Activated naive CD4-positive, alpha-beta T cell treated with anti-CD3 and anti-CD28 coated beads, Interleukin-2, amount 10 ng/mL, durations not matched to agents 7 days and 5 days (primary cell): ENCODE results near the gene CLEC2D.
A peak's percentile ranks its signal among the peaks of the same experiment; 100 is the strongest.
"Not testable (repeated sequence)": the region's sequence is repeated elsewhere in the genome, so short reads cannot be mapped to it uniquely, and the experiment has no call there.

ENCODE experiments used
- CTCF ChIA-PET: fragments of 350-600 bp; sonication (Branson Sonifier 250); formaldehyde crosslinking; loops from one replicate; lab custom pipeline; 2021; ENCODE audit warnings: antibody characterized with exemption; lab: Charles Lee
- DNase-seq: peaks from one replicate; pipeline ENCODE4 v3.0.0-alpha.2; 2020
- H3K27ac Mint-ChIP-seq: one replicate; pipeline ENCODE4 v1.8.0; 2021; ENCODE audit warnings: mild to moderate bottlenecking, moderate library complexity, mixed read lengths
- H3K27me3 Mint-ChIP-seq: one replicate; pipeline ENCODE4 v1.8.0; 2021; ENCODE audit warnings: mild to moderate bottlenecking, mixed read lengths
- H3K36me3 Mint-ChIP-seq: one replicate; pipeline ENCODE4 v1.8.0; 2021; ENCODE audit warnings: mixed read lengths
- H3K4me1 Mint-ChIP-seq: one replicate; pipeline ENCODE4 v1.8.0; 2021; ENCODE audit warnings: mixed read lengths
- H3K4me3 Mint-ChIP-seq: one replicate; pipeline ENCODE4 v1.8.0; 2021; ENCODE audit warnings: mild to moderate bottlenecking, moderate library complexity, mixed read lengths
- H3K9me3 Mint-ChIP-seq: one replicate; pipeline ENCODE4 v1.8.0; 2021; ENCODE audit warnings: mixed read lengths

Gene CLEC2D

GRCh38 chr12:9669534-9669933, at the start of gene CLEC2D:
TSS of gene CLEC2D (plus strand) at chr12:9669713. CDS start at chr12:9669735, 22 bp downstream.
- DNase-seq, result peak; percentile 59
- Mint-ChIP-seq H3K27ac (peak within 1 kb of the TSS; percentile 95), H3K4me1 (peaks cover 51% of the 10 kb centered on the region), H3K27me3 (no peaks in the 10 kb centered on the region), H3K9me3 (no peaks in the 10 kb centered on the region), H3K4me3 (peak within 1 kb of the TSS; percentile 82), H3K36me3 (peaks cover 75% of the 10 kb centered on the region)
- CTCF ChIA-PET, result interaction anchor here (0.7 to 3.0 kb wide), 8 partner anchors 12 to 197 kb away, joined by 3 to 12 read pairs (median 6); no protein-coding TSS in a partner anchor

- H3K9me3 Mint-ChIP-seq, result peaks cover 24% of the 10 kb centered on the region
- CTCF ChIA-PET, result no interaction called here
- H3K27ac Mint-ChIP-seq, result no peak overlapping the region
- H3K36me3 Mint-ChIP-seq, result peaks cover 65% of the 10 kb centered on the region
- no peaks in the 10 kb centered on the region for H3K27me3 Mint-ChIP-seq
- no peak overlapping the region for H3K4me3 Mint-ChIP-seq
- peaks cover 12% of the 10 kb centered on the region for H3K4me1 Mint-ChIP-seq
- DNase-seq, result no peak
These were observed 44.5 kb upstream of the CLEC2D start for GRCh38 chr12:9625019-9625418.

GRCh38 chr12:9626291-9626690, 43.2 kb upstream of the CLEC2D start:
- Mint-ChIP-seq H3K27ac (no peak overlapping the region), H3K4me3 (no peak overlapping the region), H3K4me1 (peaks cover 12% of the 10 kb centered on the region), H3K9me3 (peaks cover 24% of the 10 kb centered on the region), H3K27me3 (no peaks in the 10 kb centered on the region), H3K36me3 (peaks cover 64% of the 10 kb centered on the region)
- DNase-seq, result no peak
- CTCF ChIA-PET, result no interaction called here

- Mint-ChIP-seq H3K4me1 (peaks cover 15% of the 10 kb centered on the region), H3K27me3 (peaks cover 2% of the 10 kb centered on the region), H3K36me3 (peaks cover 68% of the 10 kb centered on the region), H3K27ac (no peak overlapping the region), H3K4me3 (no peak overlapping the region), H3K9me3 (peaks cover 24% of the 10 kb centered on the region)
- CTCF ChIA-PET, result no interaction called here
- DNase-seq, result no peak
These were observed 42.7 kb upstream of the CLEC2D start for GRCh38 chr12:9626821-9627220.

DNA sequence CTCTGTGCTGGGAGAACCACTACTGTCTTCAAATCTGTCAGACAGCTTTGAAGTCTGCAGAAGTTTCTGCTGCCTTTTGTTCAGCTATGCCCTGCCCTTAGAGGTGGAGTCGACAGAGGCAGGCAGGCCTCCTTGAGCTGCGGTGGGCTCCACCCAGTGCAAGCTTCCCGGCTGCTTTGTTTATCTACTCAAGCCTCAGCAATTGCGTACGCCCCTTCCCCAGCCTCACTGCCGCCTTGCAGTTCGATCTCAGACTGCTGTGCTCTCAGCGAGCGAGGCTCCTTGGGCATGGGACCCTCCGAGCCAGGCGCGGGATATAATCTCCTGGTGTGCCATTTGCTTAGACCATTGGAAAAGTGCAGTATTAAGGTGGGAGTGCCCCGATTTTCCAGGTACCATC, 36.7 kb upstream of the CLEC2D start:
- peaks cover 65% of the 10 kb centered on the region for H3K36me3 Mint-ChIP-seq
- H3K4me1 Mint-ChIP-seq, result peaks cover 55% of the 10 kb centered on the region

GRCh38 chr12:9634177-9634803, 35.2 kb upstream of the CLEC2D start:
- Mint-ChIP-seq H3K4me1 (peaks cover 66% of the 10 kb centered on the region), H3K36me3 (peaks cover 67% of the 10 kb centered on the region), H3K27ac (peak overlapping the region; percentile 4), H3K9me3 (peaks cover 5% of the 10 kb centered on the region), H3K27me3 (peaks cover 4% of the 10 kb centered on the region), H3K4me3 (no peak overlapping the region)
- DNase-seq, result peak; percentile 87
- CTCF ChIA-PET, result interaction anchor here (0.7 to 7.7 kb wide), 15 partner anchors 13 to 304 kb away, joined by 3 to 83 read pairs (median 4); no protein-coding TSS in a partner anchor

More for the DNA sequence above, 36.7 kb upstream of the CLEC2D start:
- no peak overlapping the region for H3K27ac Mint-ChIP-seq
- H3K27me3 Mint-ChIP-seq, result peaks cover 4% of the 10 kb centered on the region
- peaks cover 6% of the 10 kb centered on the region for H3K9me3 Mint-ChIP-seq
- no peak overlapping the region for H3K4me3 Mint-ChIP-seq
- DNase-seq, result peak; percentile 53
- CTCF ChIA-PET, result interaction anchor here (1.1 to 7.7 kb wide), 8 partner anchors 17 to 301 kb away, joined by 3 to 83 read pairs (median 8); no protein-coding TSS in a partner anchor

DNA sequence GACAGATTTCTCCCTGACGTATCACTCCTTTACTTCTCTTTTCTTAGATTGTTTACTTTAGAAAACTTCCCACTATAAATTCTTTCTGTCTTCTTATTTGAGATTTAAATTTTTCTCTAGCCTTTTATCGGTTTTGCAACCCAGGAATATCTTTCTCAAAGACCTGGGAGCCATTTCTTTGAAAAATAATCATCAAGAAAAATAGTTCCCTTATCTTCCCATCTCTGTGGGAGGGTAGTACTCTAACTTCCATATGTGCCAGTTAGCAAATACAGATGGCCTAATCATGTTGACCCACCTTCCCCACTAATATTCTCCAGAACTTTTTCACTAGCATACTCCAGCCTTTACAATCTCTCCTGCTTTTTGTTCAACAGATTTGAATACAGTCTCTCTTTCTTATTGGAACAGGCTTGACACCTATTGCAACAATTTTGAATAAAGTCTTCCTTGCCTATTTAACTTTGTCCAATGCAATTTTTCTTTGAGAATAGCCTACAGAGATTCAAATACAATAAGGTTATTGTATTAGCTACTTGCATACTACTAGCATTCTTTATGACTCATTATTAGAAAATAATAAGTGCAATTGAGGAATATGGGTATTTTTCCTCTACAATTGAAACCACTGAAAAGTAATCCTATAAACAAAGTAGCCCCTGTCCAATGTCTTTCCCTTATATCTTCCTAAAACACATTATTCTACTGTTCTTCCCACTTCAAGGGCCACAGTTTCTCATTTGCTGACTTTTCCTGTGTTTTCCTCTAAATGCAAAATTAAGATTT, 34.4 kb upstream of the CLEC2D start:
- Mint-ChIP-seq H3K4me3 (no peak overlapping the region), H3K27me3 (peaks cover 4% of the 10 kb centered on the region), H3K9me3 (peaks cover 6% of the 10 kb centered on the region), H3K27ac (no peak overlapping the region), H3K36me3 (peaks cover 65% of the 10 kb centered on the region), H3K4me1 (peaks cover 68% of the 10 kb centered on the region)
- DNase-seq, result no peak
- CTCF ChIA-PET, result interaction anchor here (0.7 to 7.7 kb wide), 15 partner anchors 12 to 305 kb away, joined by 3 to 83 read pairs (median 4); no protein-coding TSS in a partner anchor

DNA sequence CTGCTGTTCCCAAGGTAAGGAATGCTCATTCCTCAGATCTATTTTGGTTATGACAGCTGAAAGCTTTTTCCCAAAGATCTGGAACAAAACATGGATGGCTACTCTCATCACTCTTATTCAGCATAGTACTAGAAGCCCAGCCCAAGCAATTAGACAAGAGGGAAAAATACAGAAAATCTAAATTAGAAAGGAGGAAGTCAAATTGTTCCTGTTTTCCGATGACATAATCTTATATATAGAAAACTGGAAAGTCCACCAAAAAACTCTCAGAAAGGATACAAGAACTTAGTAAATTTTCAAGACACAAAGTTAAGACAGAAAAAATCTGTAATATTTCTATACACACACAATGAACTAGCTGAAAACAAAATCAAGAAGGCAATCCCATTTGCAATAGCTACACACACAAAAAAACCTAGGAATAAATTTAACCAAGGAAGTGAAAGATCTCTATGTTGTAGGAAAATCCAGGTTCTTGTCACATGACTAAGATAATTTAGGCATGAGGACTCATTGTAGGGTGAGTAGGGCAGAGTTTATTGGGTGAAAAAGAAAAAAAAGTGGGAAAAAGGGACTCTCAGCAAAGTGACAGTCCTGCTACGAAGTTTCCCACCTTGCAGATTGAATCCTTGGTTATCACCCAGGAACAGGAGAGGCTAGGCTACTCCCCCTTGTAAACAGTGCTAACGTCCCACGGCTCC, 33.2 kb upstream of the CLEC2D start:
- CTCF ChIA-PET, result interaction anchor here (0.9 to 7.7 kb wide), 9 partner anchors 11 to 161 kb away, joined by 3 to 83 read pairs (median 5); no protein-coding TSS in a partner anchor
- H3K9me3 Mint-ChIP-seq, result peaks cover 15% of the 10 kb centered on the region
- peaks cover 70% of the 10 kb centered on the region for H3K36me3 Mint-ChIP-seq
- no peak overlapping the region for H3K4me3 Mint-ChIP-seq
- H3K27ac Mint-ChIP-seq, result no peak overlapping the region
- H3K4me1 Mint-ChIP-seq, result peaks cover 74% of the 10 kb centered on the region
- peaks cover 4% of the 10 kb centered on the region for H3K27me3 Mint-ChIP-seq
- DNase-seq, result no peak

DNA sequence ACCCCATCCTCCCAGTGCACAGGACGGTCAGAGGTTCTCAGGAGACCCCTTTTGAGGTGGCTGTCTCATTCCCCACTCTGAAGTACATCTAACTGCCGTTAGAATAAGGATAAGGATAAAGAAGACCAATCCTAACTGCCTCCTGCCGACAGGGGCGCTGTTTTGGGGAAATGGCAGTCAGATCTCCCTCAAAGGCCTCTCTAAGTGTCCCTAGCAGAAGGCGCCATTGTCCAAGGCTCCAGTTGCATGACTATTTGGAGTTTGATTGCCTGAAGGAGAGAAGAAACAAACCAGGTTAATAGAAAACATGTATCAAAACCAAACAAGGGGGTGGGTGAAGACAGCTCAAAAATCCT, 32.7 kb upstream of the CLEC2D start:
- Mint-ChIP-seq H3K36me3 (peaks cover 70% of the 10 kb centered on the region), H3K4me1 (peaks cover 71% of the 10 kb centered on the region), H3K27me3 (peaks cover 2% of the 10 kb centered on the region), H3K9me3 (peaks cover 15% of the 10 kb centered on the region), H3K4me3 (no peak overlapping the region), H3K27ac (no peak overlapping the region)
- no peak for DNase-seq
- CTCF ChIA-PET, result interaction anchor here (0.9 to 7.7 kb wide), 7 partner anchors 11 to 161 kb away, joined by 3 to 83 read pairs (median 5); no protein-coding TSS in a partner anchor

GRCh38 chr12:9640024-9640423, 29.5 kb upstream of the CLEC2D start:
- H3K9me3 Mint-ChIP-seq, result peaks cover 28% of the 10 kb centered on the region
- CTCF ChIA-PET, result interaction anchor here (1.5 kb wide), 1 partner anchor 103 kb away, joined by 4 read pairs; no protein-coding TSS in a partner anchor
- DNase-seq, result no peak
- H3K36me3 Mint-ChIP-seq, result peaks cover 70% of the 10 kb centered on the region
- no peaks in the 10 kb centered on the region for H3K27me3 Mint-ChIP-seq
- no peak overlapping the region for H3K27ac Mint-ChIP-seq
- peaks cover 71% of the 10 kb centered on the region for H3K4me1 Mint-ChIP-seq
- no peak overlapping the region for H3K4me3 Mint-ChIP-seq

GRCh38 chr12:9642606-9643265, 26.8 kb upstream of the CLEC2D start:
- Mint-ChIP-seq H3K9me3 (peaks cover 33% of the 10 kb centered on the region), H3K4me1 (peaks cover 72% of the 10 kb centered on the region), H3K4me3 (no peak overlapping the region), H3K27me3 (no peaks in the 10 kb centered on the region), H3K36me3 (peaks cover 63% of the 10 kb centered on the region), H3K27ac (peak overlapping the region; percentile 67)
- DNase-seq, result no peak
- CTCF ChIA-PET, result no interaction called here

DNA sequence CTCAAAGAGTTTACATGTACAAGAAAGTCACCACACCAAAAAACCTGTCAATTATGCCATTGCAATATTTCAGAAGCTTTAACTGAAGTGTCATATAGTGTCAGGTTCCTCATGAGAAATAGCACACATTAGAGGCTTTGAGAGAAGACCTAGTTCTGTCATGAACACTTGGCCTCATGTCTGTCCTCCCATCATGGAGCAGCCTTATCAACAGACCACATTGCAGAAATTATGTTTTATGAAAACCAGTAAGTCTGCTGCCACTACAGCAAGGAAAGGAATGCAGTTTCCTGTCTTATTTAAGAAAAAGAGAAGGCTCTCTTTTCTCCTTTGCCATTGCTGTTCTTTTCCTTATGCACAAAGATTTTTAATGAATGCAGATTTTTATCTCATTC, 26.2 kb upstream of the CLEC2D start:
- H3K4me1 Mint-ChIP-seq, result peaks cover 69% of the 10 kb centered on the region
- peaks cover 60% of the 10 kb centered on the region for H3K36me3 Mint-ChIP-seq
- CTCF ChIA-PET, result no interaction called here
- peak overlapping the region; percentile 67 for H3K27ac Mint-ChIP-seq
- DNase-seq, result no peak
- peaks cover 33% of the 10 kb centered on the region for H3K9me3 Mint-ChIP-seq
- peaks cover 3% of the 10 kb centered on the region for H3K27me3 Mint-ChIP-seq
- no peak overlapping the region for H3K4me3 Mint-ChIP-seq

- H3K27ac Mint-ChIP-seq, H3K4me3 Mint-ChIP-seq, H3K27me3 Mint-ChIP-seq, DNase-seq: not testable (repeated sequence)
- peaks cover 66% of the 10 kb centered on the region for H3K36me3 Mint-ChIP-seq
- peaks cover 58% of the 10 kb centered on the region for H3K4me1 Mint-ChIP-seq
- CTCF ChIA-PET, result interaction anchor here (1.1 to 3.6 kb wide), 2 partner anchors 12 to 63 kb away, joined by 3 to 9 read pairs; no protein-coding TSS in a partner anchor
- H3K9me3 Mint-ChIP-seq, result peaks cover 30% of the 10 kb centered on the region
These were observed 24.4 kb upstream of the CLEC2D start for GRCh38 chr12:9644985-9645551.
